ENCODE data around the gene STRA8.

The STRA8 gene

GRCh38 chr7:135262623-135263320, 29.1 kb downstream of the STRA8 start:
- DNase-seq (ENCODE audit: low read depth in 4 of 4, low spot score in 1 of 4), result no peak

- DNase-seq (ENCODE audit: low read depth in 4 of 4, low spot score in 1 of 4), result no peak
Measured at GRCh38 chr7:135263321-135263970, 29.8 kb downstream of the STRA8 start.

GRCh38 chr7:135265637-135266036, 32.0 kb downstream of the STRA8 start:
- DNase-seq (ENCODE audit: low read depth in 4 of 4, low spot score in 1 of 4), result no peak

- DNase-seq (ENCODE audit: low read depth in 4 of 4, low spot score in 1 of 4), result no peak
Measured at GRCh38 chr7:135269921-135270320, 36.3 kb downstream of the STRA8 start.

GRCh38 chr7:135270577-135271254, 37.1 kb downstream of the STRA8 start:
- DNase-seq (ENCODE audit: low read depth in 4 of 4, low spot score in 1 of 4), result no peak

GRCh38 chr7:135271255-135271615, 37.6 kb downstream of the STRA8 start:
- DNase-seq (ENCODE audit: low read depth in 4 of 4, low spot score in 1 of 4), result no peak

- no peak for DNase-seq (ENCODE audit: low read depth in 4 of 4, low spot score in 1 of 4)
Measured at GRCh38 chr7:135272303-135272702, 38.7 kb downstream of the STRA8 start.

GRCh38 chr7:135273581-135273980, 39.9 kb downstream of the STRA8 start:
- DNase-seq (ENCODE audit: low read depth in 4 of 4, low spot score in 1 of 4), result no peak

- peak; percentile 45 to 69 (median 64) for DNase-seq (ENCODE audit: low read depth in 4 of 4, low spot score in 1 of 4)
Measured at GRCh38 chr7:135274495-135275268, 41.0 kb downstream of the STRA8 start.

GRCh38 chr7:135275971-135276580, 42.4 kb downstream of the STRA8 start:
- no peak for DNase-seq (ENCODE audit: low read depth in 4 of 4, low spot score in 1 of 4)

- no peak for DNase-seq (ENCODE audit: low read depth in 4 of 4, low spot score in 1 of 4)
Measured at GRCh38 chr7:135277161-135277560, 43.5 kb downstream of the STRA8 start.

- DNase-seq (ENCODE audit: low read depth in 4 of 4, low spot score in 1 of 4), result peak; percentile 52 to 66 (median 56)
Measured at GRCh38 chr7:135281363-135281949, 47.8 kb downstream of the STRA8 start.

GRCh38 chr7:135282561-135283254, 49.1 kb downstream of the STRA8 start:
- no peak for DNase-seq (ENCODE audit: low read depth in 4 of 4, low spot score in 1 of 4)

- DNase-seq (ENCODE audit: low read depth in 4 of 4, low spot score in 1 of 4), result no peak
Measured at GRCh38 chr7:135283959-135284638, 50.5 kb downstream of the STRA8 start.

- DNase-seq (ENCODE audit: low read depth in 4 of 4, low spot score in 1 of 4), result no peak
Measured at GRCh38 chr7:135285547-135286233, 52.1 kb downstream of the STRA8 start.

- DNase-seq (ENCODE audit: low read depth in 4 of 4, low spot score in 1 of 4), result no peak
Measured at GRCh38 chr7:135286876-135287275, 53.2 kb downstream of the STRA8 start.

- no peak for DNase-seq (ENCODE audit: low read depth in 4 of 4, low spot score in 1 of 4)
Measured at GRCh38 chr7:135290594-135290993, 57.0 kb downstream of the STRA8 start.

- no peak for DNase-seq (ENCODE audit: low read depth in 4 of 4, low spot score in 1 of 4)
Measured at GRCh38 chr7:135291809-135292253, 58.2 kb downstream of the STRA8 start.

- DNase-seq (ENCODE audit: low read depth in 4 of 4, low spot score in 1 of 4), result no peak
Measured at GRCh38 chr7:135299235-135299634, 65.6 kb downstream of the STRA8 start.

All from stimulated activated CD4-positive, alpha-beta T cell treated with anti-CD3 and anti-CD28 coated beads, Interleukin-1b, Interleukin-23, amount 100 ng/mL, for 24 hours (primary cell).